T47D (cell line): ENCODE measurements around the gene DSCAML1.
"Not testable (repeated sequence)": the region's sequence is repeated elsewhere in the genome, so short reads cannot be mapped to it uniquely, and the experiment has no call there.

ENCODE experiments used
- DNase-seq, 2 experiments: peaks; one replicate each; pipeline versions ENCODE4 v3.0.0 to v3.0.0-alpha.2; 2011 to 2012; ENCODE audit warnings: low read depth in 1 of 2, low spot score in 1 of 2
- JUND ChIP-seq: IDR thresholded peaks from 2 replicates; pipeline ENCODE4 v1.6.1; 2012; ENCODE audit warnings: low read depth
- in situ Hi-C: cut with HindIII; loops from 2 replicates; pipeline ENCODE4 v1.10.0; 2016; ENCODE audit warnings: low sequenced_read_pairs, low pct_unique_long_range_greater_than_20kb

DSCAML1 gene

GRCh38 chr11:117768506-117768905, 28.5 kb downstream of the DSCAML1 start:
- in situ Hi-C loops, result no loop called here
- TF ChIP-seq JUND, result no peak
- DNase-seq, result no peak

- TF ChIP-seq JUND, result no peak
- DNase-seq, result no peak
- in situ Hi-C loops, result no loop called here
Measured at GRCh38 chr11:117767071-117767470, 29.9 kb downstream of the DSCAML1 start.

GRCh38 chr11:117766576-117766975, 30.4 kb downstream of the DSCAML1 start:
- no peak for TF ChIP-seq JUND
- DNase-seq, result no peak
- in situ Hi-C loops, result no loop called here

GRCh38 chr11:117766026-117766425, 31.0 kb downstream of the DSCAML1 start:
- DNase-seq, result peak in 1 of 2 experiments; percentile 37
- in situ Hi-C loops, result no loop called here
- no peak for TF ChIP-seq JUND

DNA sequence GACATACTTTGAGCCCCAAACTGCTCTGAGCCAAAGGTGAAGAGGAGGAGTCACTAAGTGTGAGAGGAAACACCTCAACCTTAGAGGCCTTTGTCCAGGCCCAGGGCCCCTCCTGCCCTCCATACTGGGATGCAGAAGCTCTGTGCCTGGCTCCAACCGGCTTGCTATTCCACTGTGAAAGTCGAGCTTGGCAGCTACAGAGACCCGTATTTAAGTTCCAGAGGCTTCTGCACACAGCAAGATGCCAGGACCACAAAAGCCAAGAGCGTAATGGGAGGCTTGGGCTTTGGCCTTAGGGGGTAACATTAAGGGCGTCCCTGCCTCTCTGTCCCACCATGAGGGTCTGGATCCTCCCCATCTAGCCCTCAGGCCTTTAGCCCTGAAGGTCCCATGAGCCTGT, 31.9 kb downstream of the DSCAML1 start:
- in situ Hi-C loops, result no loop called here
- no peak for DNase-seq
- no peak for TF ChIP-seq JUND

GRCh38 chr11:117763465-117763864, 33.6 kb downstream of the DSCAML1 start:
- DNase-seq, in situ Hi-C loops: not testable (repeated sequence)

DNA sequence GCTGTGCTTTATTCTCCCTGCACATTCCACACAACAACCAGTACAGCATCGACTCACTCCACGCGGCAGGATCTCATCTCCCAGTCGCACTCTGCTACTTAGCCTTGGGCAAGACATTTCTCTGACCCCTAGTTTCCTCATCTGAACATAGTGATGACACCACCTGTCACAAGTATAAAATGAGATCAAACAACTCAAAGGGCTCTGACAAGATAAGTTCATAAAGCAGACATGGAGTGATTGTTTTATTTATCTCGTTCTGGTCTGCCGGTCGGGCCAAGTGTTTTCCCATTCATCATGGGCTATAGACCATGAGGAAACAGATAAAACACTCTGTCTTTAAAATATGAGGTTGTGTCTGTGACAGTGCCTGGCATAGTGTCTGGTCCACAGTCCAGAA, 35.0 kb downstream of the DSCAML1 start:
- no peak for DNase-seq
- in situ Hi-C loops, result no loop called here
- TF ChIP-seq JUND, result no peak

DNA sequence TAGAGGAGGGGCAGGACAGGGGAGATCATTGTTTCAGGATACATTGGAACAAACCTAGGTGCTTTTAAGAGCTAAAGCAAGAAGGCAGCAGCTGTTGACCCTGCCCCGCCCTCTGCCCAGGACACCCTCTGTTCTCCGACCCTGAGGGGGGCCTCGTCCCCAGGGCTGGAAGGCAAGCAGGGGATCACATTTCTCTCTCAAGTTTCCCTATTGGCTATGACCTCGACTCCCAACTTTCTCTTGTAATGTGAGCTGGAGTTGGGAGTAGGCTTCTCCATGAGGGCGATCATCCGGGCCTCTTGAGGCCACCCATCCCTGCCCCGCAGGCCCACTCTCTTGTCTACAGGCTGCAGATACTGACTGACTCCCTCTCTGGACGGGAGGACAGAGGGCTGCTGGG, 37.7 kb downstream of the DSCAML1 start:
- in situ Hi-C loops, result no loop called here
- no peak for TF ChIP-seq JUND
- DNase-seq, result no peak

- DNase-seq, result no peak
- in situ Hi-C loops, result no loop called here
- TF ChIP-seq JUND, result no peak
Measured at GRCh38 chr11:117754030-117754429, 43.0 kb downstream of the DSCAML1 start.

DNA sequence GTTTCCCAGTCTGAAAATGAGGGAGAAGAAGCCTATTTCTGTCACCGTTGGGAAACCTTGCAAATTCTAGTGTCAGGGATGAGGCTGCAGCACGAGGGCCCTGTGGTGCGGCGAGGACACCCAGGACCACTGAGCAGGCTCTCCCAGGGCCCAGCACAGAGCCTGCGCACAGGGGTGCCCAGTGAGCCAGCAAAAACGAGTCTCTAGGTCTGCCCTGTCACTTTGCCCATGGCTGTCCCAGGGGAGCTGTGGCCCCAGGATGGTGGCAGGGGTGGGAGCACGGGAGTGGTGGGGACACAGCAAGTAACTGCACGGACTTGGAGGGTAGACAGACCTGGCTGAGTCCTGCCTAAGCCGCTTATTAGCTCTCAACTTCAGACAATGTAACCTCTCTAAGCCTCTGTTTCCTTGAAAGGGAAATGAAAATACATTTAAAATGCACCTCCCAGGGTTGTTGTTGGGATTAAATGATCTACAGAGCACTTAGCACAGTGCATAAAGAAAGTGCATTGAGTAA, 44.2 kb downstream of the DSCAML1 start:
- in situ Hi-C loops, result no loop called here
- TF ChIP-seq JUND, result no peak
- DNase-seq, result no peak

DNA sequence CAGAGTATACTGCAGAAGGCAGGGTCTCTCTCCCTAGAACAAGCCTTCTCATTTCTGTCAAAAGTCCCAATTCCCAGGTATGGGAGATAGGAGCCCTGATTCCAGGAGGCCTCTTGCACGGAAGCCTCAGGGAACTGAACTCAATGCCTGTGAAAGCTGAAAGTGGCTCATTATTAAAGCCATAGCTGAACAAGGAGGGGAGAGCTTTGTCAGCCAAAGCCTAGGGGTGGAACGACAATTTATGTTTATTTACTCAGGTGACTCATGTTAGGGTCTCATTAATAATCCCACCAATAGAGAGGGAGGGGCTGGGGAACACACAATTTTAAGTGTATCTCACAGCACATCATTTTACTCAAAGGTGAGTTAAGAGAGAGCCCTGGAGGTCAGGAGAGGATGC, 44.9 kb downstream of the DSCAML1 start:
- in situ Hi-C loops, result no loop called here
- no peak for TF ChIP-seq JUND
- DNase-seq, result no peak

DNA sequence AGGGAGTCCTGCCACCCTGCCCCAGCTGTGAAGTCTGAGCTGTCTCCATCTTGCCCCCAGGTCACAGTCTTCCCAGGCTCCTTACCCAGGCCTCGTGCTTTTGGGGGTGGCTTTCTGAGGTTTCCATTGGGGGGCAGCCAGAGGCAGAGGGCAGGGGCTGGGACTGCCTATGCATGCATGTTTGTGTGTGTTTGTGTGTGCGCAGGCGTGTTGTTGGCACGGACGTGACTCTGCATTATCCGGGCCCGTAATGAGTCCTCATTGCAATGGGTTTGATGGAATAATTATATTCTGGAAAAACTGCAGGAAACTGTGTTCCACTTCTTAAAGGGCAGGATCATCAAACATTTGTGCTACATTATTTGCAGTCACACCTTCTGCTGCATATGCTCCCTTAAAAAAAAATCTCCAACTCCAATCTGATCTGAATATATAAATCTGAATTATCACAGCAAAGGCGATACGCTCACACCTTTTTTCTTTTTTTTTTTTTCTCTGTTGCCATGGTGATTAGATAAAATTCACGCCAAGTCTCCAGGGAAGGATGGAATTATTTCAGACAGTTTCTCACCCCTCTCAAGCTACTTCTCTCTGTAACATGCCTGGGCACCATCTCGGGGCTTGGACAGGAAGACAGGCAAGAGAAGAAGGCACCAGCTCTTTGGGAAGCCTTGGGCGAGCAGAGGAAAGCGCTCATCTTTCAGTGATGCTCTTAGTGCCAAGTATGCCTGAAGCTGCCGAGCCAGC, 45.9 kb downstream of the DSCAML1 start:
- TF ChIP-seq JUND, result no peak
- in situ Hi-C loops, result no loop called here
- DNase-seq, result no peak

- TF ChIP-seq JUND, result no peak
- no peak for DNase-seq
- in situ Hi-C loops, result no loop called here
Measured at GRCh38 chr11:117750357-117750756, 46.7 kb downstream of the DSCAML1 start.

- in situ Hi-C loops, result no loop called here
- DNase-seq, result no peak
- no peak for TF ChIP-seq JUND
Measured at GRCh38 chr11:117749541-117749910, 47.5 kb downstream of the DSCAML1 start.
